HG02588 (cell line): ENCODE data around the gene TACR1.
"Not testable (repeated sequence)": the region's sequence is repeated elsewhere in the genome, so short reads cannot be mapped to it uniquely, and the experiment has no call there.

Source experiments
- ATAC-seq: cut with Tn5 transposase; IDR thresholded peaks from one replicate; pipeline ENCODE4 v1.9.1; 2021; ENCODE audit warnings: mild to moderate bottlenecking, moderate library complexity; ENCODE audit not compliant: unreplicated experiment

The TACR1 gene

GRCh38 chr2:75195076-75195691 lies 4.1 kb downstream of the TACR1 start:
- no peak for ATAC-seq

DNA sequence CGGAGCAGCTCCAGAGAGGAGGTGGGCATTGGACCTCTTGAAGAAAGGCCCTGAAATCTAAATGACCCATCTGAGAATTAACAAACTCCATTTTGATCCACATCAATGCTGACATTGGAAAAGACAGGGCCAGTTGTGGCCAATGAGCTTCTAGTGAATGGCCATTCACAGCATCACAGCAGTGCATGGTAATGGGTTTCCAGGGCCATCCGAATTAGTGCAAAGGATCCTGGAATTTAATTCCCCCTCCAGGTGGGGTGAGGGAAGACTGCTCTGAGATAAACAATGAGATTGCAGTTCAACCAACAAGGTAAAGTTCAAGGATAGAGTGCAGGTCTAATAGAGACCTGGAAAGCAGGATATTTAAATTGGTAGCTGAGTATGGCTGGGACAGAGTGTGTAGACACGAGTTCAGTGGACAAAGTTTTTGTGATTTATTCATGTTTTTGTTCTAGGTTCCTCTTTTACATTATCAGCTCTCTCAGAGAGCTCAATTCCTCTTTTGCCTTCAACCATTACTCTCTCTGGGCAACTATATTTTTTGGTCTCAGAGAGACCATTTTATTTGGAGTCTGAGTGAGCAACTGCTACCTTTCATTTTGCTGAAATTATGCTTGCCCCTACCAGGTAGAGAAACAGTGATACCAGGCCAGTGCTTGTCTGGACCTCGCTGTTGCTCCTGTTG lies 5.0 kb downstream of the TACR1 start:
- no peak for ATAC-seq

- ATAC-seq = no peak
Observed at GRCh38 chr2:75192496-75192895, 6.8 kb downstream of the TACR1 start.

- ATAC-seq = no peak
Observed at GRCh38 chr2:75190271-75190990, 8.9 kb downstream of the TACR1 start.

DNA sequence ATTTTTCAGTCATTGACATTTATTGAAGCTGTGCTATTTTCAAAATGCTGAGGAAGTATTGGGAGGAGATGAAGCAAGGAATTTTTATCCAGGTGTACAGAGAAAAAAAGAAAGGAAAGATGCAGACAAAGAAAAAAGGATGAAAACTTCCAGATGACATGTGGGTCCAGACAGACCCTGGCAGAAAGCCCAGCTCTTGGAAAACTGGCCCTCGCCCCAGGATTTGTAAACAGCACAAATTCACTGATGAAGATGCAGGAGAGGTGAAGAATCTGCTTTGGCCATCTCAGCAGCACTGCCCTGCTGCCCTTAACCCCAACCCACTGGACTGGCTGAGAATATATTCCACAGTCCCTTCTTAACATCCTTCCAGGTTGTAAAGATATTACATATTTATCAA lies 12.5 kb downstream of the TACR1 start:
- no peak for ATAC-seq

- ATAC-seq = no peak
Observed at GRCh38 chr2:75182606-75183005, 16.7 kb downstream of the TACR1 start.

- no peak for ATAC-seq
Observed at GRCh38 chr2:75180476-75180875, 18.8 kb downstream of the TACR1 start.

DNA sequence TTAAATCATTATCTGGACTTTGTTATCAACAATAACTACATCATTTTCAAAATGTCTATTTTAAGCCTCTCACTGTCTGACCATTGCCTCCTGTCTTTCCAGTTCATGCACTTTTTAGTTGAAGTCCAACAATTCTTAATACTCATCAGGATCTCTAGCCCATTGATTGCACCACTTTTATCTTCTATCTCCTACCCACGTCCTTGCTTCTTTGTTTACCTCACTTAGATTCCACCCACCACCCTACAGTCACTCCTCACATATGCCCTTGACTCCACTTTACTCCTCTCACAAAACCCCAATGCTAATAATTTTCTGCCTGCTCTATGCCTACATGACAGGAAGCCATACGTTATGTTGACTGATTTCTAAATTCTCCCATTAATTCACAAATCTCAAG lies 21.9 kb downstream of the TACR1 start:
- ATAC-seq = no peak

DNA sequence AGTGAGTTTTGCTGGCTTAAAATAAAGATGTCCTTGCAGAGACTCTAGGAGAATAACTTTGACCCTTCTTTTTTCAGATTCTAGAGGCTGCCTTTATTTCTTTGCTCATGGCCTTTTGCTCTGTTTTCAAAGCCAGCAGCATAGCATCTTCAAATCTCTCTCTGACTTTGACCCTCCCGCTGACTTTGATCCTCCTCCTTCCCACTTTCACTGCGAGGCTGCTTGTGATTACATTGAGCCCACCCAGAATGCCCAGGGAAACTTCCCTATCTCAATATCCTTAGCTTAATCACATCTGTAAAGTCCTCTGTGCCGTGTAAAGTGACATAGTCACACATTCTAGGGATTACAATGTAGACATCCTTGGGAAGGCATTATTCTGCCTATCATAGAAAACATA lies 23.9 kb downstream of the TACR1 start:
- ATAC-seq = no peak

- no peak for ATAC-seq
Observed at GRCh38 chr2:75174981-75175380, 24.3 kb downstream of the TACR1 start.

DNA sequence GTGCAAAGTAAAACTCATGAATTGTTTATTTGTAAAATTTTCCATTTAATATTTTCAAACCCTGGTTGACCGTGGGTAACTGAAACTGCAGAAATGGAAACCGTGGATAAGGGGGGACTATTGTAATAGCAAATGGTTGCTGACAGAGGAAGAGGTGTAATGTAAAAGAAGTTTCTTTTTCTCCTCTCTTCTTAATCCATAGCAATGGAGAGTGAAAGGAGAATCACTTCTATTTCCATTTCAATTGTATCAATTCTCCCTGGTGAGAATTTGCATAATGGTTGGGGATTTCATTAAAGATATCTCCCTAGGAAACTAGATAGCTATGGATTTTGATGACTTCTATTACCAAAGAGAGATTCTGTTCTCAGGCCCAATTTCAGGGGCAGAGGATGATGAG lies 24.8 kb downstream of the TACR1 start:
- ATAC-seq = no peak

DNA sequence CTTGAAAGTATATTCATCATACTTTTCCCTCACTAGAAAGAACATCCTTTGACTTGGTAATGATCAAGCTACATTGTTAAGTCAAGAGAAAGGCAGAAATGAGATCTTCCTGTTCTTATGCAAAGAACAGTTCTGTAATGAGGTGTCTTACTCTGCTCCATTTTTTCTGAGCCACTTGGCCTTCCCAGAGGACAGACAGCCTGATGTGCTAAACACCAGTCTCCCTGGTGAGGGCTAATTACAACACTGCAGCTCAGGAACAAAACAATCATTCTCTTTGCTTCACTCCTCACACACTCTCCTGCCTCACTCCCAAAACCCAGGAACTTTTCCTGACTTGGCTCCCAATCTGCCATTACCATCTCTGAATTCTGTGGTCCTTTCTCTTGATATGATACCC lies 25.6 kb downstream of the TACR1 start:
- no peak for ATAC-seq

DNA sequence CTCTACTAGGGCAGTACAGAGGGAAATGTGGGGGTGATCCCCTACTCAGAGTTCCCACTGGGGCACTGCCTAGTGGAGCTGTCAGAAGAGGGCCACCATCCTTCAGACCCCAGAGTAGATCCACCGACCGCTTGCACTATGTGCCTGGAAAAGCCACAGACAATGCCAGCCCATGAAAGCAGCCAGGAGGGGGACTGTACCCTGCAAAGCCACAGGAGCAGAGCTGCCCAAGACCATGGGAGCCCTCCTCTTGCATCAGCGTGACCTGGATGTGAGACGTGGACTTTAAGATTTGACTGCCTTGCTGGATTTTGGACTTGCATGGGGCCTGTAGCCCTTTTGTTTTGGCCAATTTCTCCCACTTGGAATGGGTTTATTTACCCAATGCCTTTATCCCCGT lies 27.9 kb downstream of the TACR1 start:
- not testable (repeated sequence) for ATAC-seq

- ATAC-seq = no peak
Observed at GRCh38 chr2:75170889-75171288, 28.4 kb downstream of the TACR1 start.

DNA sequence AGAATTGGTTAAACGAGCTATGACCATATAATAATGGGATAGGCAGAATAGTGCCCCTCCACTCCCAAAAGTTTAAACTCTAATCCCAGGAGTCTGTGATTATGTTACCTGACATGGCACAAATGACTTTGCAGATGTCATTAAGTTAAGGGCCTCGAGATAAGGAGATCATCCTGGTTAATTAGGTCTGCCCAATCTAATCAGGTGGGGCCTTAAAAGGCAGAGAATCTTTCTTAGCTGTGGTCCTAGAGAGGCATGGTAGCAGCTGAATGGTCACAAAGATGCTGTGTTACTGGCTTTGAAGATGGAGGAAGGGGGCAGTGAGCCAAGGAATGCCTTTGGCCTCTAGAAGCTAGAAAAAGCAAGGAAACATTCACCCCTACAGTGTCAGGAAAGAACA lies 31.1 kb downstream of the TACR1 start:
- ATAC-seq = no peak

DNA sequence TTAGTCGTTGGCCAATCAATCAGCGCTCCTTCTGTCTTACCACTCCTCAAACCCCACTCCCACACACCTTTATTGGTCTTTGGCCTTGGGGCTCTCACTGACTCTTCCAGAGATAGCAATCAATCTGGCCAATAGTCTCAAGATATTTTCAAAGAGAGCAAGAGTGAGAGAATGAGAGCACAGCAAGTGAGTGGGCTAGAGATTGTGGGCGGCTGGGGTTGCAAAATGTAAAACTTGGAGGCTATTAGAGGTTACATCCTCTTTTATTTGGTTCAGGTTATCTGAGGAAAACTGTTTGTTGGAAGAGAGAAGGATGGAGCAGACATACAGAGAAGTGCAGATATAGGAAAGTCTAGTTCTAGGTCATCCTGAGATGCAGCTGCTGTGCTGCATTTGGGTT lies 32.8 kb downstream of the TACR1 start:
- no peak for ATAC-seq

DNA sequence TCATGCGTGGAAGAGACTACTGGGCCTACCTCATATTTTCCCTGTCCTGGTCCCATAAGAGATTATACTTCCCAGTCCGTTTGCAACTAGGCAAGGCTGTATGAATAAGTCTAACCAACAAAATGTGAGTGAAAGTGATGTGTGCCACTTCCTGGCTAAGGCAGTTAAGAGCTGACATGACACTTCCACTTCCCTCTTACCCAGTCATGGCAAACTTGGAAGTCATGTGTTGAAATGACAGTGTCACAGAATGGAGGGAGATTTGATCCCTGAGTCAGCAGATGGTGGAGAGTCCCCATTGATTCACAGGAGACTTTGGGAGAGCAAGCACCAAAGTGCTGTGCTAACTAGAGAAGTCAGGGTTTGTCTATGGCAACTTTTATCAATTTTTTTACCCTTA lies 36.4 kb downstream of the TACR1 start:
- ATAC-seq = no peak

DNA sequence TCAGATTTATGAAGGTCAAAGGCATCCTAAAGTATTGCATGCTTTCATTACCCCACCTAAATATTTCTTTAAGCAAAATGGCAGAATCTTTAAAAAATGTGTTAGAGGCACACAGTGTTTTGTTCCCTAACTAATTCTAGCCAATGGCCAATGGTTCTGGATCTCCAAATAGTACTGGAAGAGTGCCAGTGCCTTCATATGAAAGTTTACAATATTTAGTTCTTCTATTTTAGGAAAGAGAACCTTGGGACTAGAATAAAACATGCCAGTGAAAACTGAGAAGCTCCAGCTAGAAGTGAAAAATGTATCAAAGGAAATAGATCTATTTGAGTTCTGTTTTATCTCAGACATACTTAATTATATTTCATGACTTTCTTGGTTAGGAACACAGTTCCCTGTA lies 37.1 kb downstream of the TACR1 start:
- no peak for ATAC-seq

DNA sequence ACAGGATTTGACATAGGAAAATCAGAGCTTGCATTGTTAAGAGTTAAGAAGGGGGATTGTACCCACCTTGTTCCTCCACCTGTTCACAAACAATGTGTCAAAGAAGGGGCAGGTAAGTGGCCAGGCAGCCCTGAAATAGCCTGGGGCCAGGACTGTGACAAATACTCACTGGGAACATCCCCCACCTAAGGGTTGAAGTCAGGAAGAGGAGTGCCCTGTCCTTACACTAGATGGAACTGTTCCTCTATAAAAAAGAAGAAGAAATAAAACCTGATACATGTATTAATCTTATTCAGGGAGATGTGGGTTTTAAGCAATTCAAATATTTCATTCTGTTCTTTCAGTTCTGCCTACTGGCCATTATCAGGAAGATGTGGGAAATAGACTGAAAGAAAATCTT lies 41.9 kb downstream of the TACR1 start:
- ATAC-seq = no peak

GRCh38 chr2:75155115-75155514 lies 44.2 kb downstream of the TACR1 start:
- ATAC-seq = no peak

DNA sequence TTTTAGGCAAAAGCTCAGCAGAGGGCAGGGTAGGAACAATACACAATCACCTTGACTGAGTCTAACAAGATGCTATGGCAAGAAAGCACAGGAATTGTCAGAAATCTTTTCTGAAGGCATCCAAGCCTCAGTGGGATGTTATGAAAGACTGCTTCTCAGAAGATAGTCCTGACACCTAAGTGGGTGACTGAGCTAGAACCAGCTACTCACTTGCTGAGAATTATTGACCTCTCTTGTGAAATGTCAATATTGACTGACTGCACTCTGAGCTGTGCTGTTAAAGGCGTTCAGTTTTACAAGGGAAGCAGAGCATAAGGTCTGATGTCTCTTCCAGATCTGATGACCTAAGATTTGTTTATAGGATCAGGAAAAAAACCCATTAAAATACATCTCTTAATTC lies 46.1 kb downstream of the TACR1 start:
- no peak for ATAC-seq

DNA sequence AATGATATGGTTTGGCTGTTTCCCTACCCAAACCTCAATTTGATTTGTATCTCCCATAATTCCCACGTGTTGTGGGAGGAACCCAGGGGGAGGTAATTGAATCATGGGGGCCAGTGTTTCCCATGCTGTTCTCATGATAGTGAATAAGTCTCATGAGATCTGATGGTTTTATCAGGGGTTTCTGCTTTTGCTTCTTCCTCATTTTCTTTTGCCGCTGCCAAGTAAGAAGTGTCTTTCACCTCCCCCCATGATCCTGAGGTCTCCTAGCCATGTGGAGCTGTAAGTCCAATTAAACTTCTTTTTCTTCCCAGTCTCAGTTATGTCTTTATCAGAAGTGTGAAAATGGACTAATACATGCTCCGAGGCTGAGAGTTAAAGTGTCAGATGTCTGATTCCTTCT lies 47.1 kb downstream of the TACR1 start:
- ATAC-seq = not testable (repeated sequence)
